Body of pancreas (tissue), 4 donors: ENCODE data around the gene ZSWIM6. TPM values are rescaled to one million over a fixed set of nuclear protein-coding genes. Genes with fewer than 3 reads are reported as not detected.

Experiments
- ATAC-seq: fragments of 150-250 bp; one replicate; pipeline ENCODE4 v1.9.1; 2016
- DNase-seq, 4 donors: peaks; one replicate each; pipeline ENCODE4 v3.0.0-alpha.2; 2019
- H3K27ac ChIP-seq, 4 donors: fragments of 200-600 bp; sonication (generic); 1 replicate in 3 of 4; 2 replicates in 1 of 4; pipeline versions ENCODE4 v1.5.1 to v1.6.1; 2016 to 2019; ENCODE audit warnings: mild to moderate bottlenecking in 1 of 4, mixed read lengths in 1 of 4, moderate library complexity in 1 of 4
- H3K27me3 ChIP-seq, 2 donors: fragments of 200-600 bp; sonication (generic); one replicate each; pipeline ENCODE4 v1.6.0; 2016; ENCODE audit warnings: mild to moderate bottlenecking in 1 of 2
- H3K36me3 ChIP-seq, 2 donors: fragments of 200-600 bp; sonication (generic); replicated peaks in 1 of 2; 2 replicates each; pipeline ENCODE4 v1.5.1; 2016; ENCODE audit warnings: low read depth in 2 of 2; ENCODE audit not compliant: insufficient read depth in 1 of 2
- H3K4me1 ChIP-seq: fragments of 200-600 bp; sonication (generic); one replicate; pipeline ENCODE4 v1.6.0; 2016
- H3K4me3 ChIP-seq, 2 donors: fragments of 200-600 bp; sonication (generic); 1 replicate in 1 of 2; 2 replicates in 1 of 2; pipeline ENCODE4 v1.5.1; 2016 to 2019
- H3K9me3 ChIP-seq, 3 donors: fragments of 200-600 bp; sonication (generic); 1 replicate in 2 of 3; 2 replicates in 1 of 3; pipeline ENCODE4 v1.5.1; 2016
- CTCF ChIP-seq, 7 experiments: fragments of 450-650 bp in 4 of 7; fragments of 200-600 bp in 3 of 7; sonication (generic) in 3 of 7; IDR thresholded peaks; one replicate each; pipeline ENCODE4 v1.5.1; 2016 to 2019; ENCODE audit warnings: antibody characterized with exemption in 7 of 7
- POLR2A ChIP-seq, 3 donors: fragments of 450-650 bp; IDR thresholded peaks; one replicate each; pipeline ENCODE4 v1.6.1; 2016; ENCODE audit warnings: antibody characterized with exemption in 3 of 3, mild to moderate bottlenecking in 2 of 3
- WGBS, 2 donors: methylation state at CpG; one replicate each; pipeline ENCODE4 v1.1.5; 2017; 5-methylcytosine and 5-hydroxymethylcytosine counted together
- intact Hi-C: fragments of 100-400 bp; cut with DNase I; formaldehyde crosslinking; loops from one replicate; pipeline ENCODE4 v1.15.1; 2023
- total RNA-seq, 2 donors: library from RNA; depleted of rRNA; stranded (reverse); fragments of >200 nt; gene quantifications; one replicate each; pipeline ENCODE4 v1.1.0, GENCODE V29; 2016

The ZSWIM6 gene
- total RNA-seq, 2 donors from 2014 or later = 5.9 to 8.8 TPM

DNA sequence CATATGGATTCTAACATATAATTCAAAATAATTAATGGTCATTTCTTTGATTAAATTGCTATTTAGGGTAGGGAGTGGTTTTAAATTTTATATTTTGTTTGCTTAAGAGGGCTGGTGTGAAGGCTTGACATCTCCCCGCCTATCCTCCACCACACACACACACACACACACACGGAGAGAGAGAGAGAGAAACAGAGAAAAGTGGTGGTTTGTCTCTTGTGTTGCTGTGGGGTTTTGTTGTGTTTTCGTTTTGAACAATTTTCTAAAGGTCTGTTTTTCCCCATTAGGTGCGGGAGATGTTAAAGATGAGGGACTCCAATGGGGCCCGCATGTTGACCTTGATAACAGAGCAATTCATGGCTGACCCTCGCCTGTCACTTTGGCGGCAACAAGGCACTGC is 161.9 kb downstream of the ZSWIM6 start:
- ATAC-seq (no peak), DNase-seq (no peak)
- H3K4me1 ChIP-seq = peaks cover 9% of the 10 kb centered on the region
- TF ChIP-seq POLR2A (IDR thresholded peaks at IDR 0.05) (no peak), CTCF (IDR thresholded peaks at IDR 0.05) (no peak)
- no peak overlapping the region for H3K4me3 ChIP-seq
- H3K27me3 ChIP-seq = no peaks in the 10 kb centered on the region
- no peaks in the 10 kb centered on the region for H3K9me3 ChIP-seq
- WGBS, 2 donors = 79 to 92% methylated on average over 7 of the region's 7 CpGs
- H3K36me3 ChIP-seq = no peaks in the 10 kb centered on the region
- intact Hi-C loops = no loop called here
- no peak overlapping the region for H3K27ac ChIP-seq

DNA sequence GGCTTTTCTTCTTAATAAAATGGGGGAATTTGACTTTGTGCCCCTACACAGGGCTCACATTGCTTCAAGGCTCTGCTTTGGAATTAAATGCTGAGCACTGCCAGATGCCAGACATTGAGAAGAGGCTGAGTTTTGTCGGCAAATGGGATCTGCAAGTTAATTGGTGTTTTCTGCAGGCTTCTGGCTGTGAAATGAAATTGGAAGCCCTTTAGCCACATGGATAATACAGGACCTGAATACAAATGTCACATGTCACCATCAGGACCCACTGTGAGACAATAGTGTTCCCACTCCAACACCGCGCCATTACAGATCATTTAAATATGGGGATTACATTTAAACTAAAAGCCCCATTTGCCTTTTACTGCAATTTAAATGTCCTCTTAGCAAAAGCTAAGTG is 164.4 kb downstream of the ZSWIM6 start:
- ATAC-seq = no peak
- 88 to 94% methylated on average over 3 of the region's 3 CpGs for WGBS, 2 donors

GRCh38 chr5:61496860-61497259 is 164.8 kb downstream of the ZSWIM6 start:
- intact Hi-C loops = no loop called here
- no peaks in the 10 kb centered on the region for H3K27me3 ChIP-seq
- ATAC-seq = peak; percentile 12
- no peaks in the 10 kb centered on the region for H3K9me3 ChIP-seq
- peaks cover 9% of the 10 kb centered on the region for H3K4me1 ChIP-seq
- TF ChIP-seq CTCF (IDR thresholded peaks at IDR 0.05) (no peak), POLR2A (IDR thresholded peaks at IDR 0.05) (no peak)
- DNase-seq = no peak
- WGBS, 2 donors = 41 to 47% methylated on average over 4 of the region's 4 CpGs
- H3K36me3 ChIP-seq = no peaks in the 10 kb centered on the region
- no peak overlapping the region for H3K4me3 ChIP-seq
- H3K27ac ChIP-seq = no peak overlapping the region

More for the DNA sequence above, 164.4 kb downstream of the ZSWIM6 start:
- TF ChIP-seq CTCF (IDR thresholded peaks at IDR 0.05) (no peak), POLR2A (IDR thresholded peaks at IDR 0.05) (no peak)
- H3K4me3 ChIP-seq = no peak overlapping the region
- no peaks in the 10 kb centered on the region for H3K36me3 ChIP-seq
- no peak overlapping the region for H3K27ac ChIP-seq
- H3K27me3 ChIP-seq = no peaks in the 10 kb centered on the region
- DNase-seq = no peak
- intact Hi-C loops = no loop called here
- no peaks in the 10 kb centered on the region for H3K9me3 ChIP-seq
- peaks cover 9% of the 10 kb centered on the region for H3K4me1 ChIP-seq

GRCh38 chr5:61498121-61498520 is 166.1 kb downstream of the ZSWIM6 start:
- no peaks in the 10 kb centered on the region for H3K27me3 ChIP-seq
- WGBS, 2 donors = 92 to 95% methylated on average over 5 of the region's 5 CpGs
- H3K36me3 ChIP-seq = no peaks in the 10 kb centered on the region
- peaks cover 9% of the 10 kb centered on the region for H3K4me1 ChIP-seq
- intact Hi-C loops = no loop called here
- H3K9me3 ChIP-seq = no peaks in the 10 kb centered on the region
- H3K4me3 ChIP-seq = no peak overlapping the region
- TF ChIP-seq POLR2A (IDR thresholded peaks at IDR 0.05) (no peak), CTCF (IDR thresholded peaks at IDR 0.05) (no peak)
- no peak for DNase-seq
- ATAC-seq = no peak
- no peak overlapping the region for H3K27ac ChIP-seq

DNA sequence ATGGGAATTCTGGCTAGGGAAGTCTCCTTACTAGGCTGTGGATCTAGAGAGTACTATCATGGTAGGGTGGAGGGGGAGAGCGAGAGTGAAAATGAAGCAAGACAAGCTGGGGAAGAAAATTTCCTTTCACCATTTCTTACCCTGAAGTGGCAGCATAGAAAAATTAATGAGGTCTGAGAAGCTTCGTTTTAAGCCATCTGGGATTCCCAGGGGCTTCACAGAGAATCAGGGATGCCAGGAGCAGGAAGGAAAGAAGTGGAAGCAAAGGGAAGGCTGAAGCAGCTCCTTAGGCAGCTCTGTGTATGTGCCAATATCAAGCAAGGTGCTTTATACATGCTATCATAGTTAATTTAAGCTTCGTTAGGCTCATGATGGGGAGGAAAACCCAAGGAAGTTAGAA is 169.9 kb downstream of the ZSWIM6 start:
- intact Hi-C loops = no loop called here
- Histone ChIP-seq H3K9me3 (no peaks in the 10 kb centered on the region), H3K36me3 (no peaks in the 10 kb centered on the region), H3K4me3 (no peak overlapping the region), H3K27me3 (no peaks in the 10 kb centered on the region), H3K27ac (no peak overlapping the region), H3K4me1 (peaks cover 5% of the 10 kb centered on the region)
- ATAC-seq = no peak
- WGBS, 2 donors = 86 to 88% methylated on average over 3 of the region's 3 CpGs
- TF ChIP-seq CTCF (IDR thresholded peaks at IDR 0.05) (no peak), POLR2A (IDR thresholded peaks at IDR 0.05) (no peak)
- DNase-seq = no peak
